A673 (cell line): ENCODE data around the gene TUBB3. TPM values are rescaled to one million over a fixed set of nuclear protein-coding genes. Genes with fewer than 3 reads are reported as not detected.

Source experiments
- BruUV-seq: library from RNA; stranded (reverse); fragments of 400-500 nt; replicated peaks from 2 replicates; lab custom pipeline; 2021; lab: Mats Ljungman, UMichigan
- CTCF ChIA-PET: fragments of 300-600 bp; sonication (Branson Sonifier 250); formaldehyde crosslinking; loops from one replicate; lab custom pipeline; 2022; ENCODE audit warnings: antibody characterized with exemption; lab: Charles Lee
- POLR2A ChIA-PET: fragments of 300-600 bp; sonication (Branson Sonifier 250); formaldehyde crosslinking; loops from one replicate; lab custom pipeline; 2022; ENCODE audit warnings: antibody characterized with exemption; ENCODE audit not compliant: low non-redundant PET; lab: Charles Lee
- DNase-seq: peaks from one replicate; pipeline ENCODE4 v3.0.0-alpha.2; 2015; ENCODE audit warnings: low spot score
- H3K27ac ChIP-seq: fragments of 200-600 bp; sonication (generic); 2 replicates; pipeline ENCODE4 v1.5.1; 2016; ENCODE audit warnings: mixed run types, low read depth, mild to moderate bottlenecking, mixed read lengths, antibody characterized with exemption, low read length; ENCODE audit not compliant: poor library complexity, severe bottlenecking
- H3K27me3 ChIP-seq: fragments of 200-600 bp; sonication (generic); replicated peaks from 2 replicates; pipeline ENCODE4 v1.6.1; 2017; ENCODE audit warnings: mixed run types, low read depth, mild to moderate bottlenecking, mixed read lengths, antibody characterized with exemption, low read length; ENCODE audit not compliant: insufficient read depth, poor library complexity
- H3K36me3 ChIP-seq: fragments of 200-600 bp; sonication (generic); 2 replicates; pipeline ENCODE4 v1.6.1; 2016; ENCODE audit warnings: mixed run types, mild to moderate bottlenecking, mixed read lengths, antibody characterized with exemption, low read length; ENCODE audit not compliant: insufficient read depth, poor library complexity, severe bottlenecking
- H3K4me1 ChIP-seq: fragments of 200-600 bp; sonication (generic); 2 replicates; pipeline ENCODE4 v1.6.1; 2017; ENCODE audit warnings: mixed run types, mild to moderate bottlenecking, mixed read lengths, antibody characterized with exemption, low read length; ENCODE audit not compliant: insufficient read depth, poor library complexity, severe bottlenecking
- H3K4me3 ChIP-seq: fragments of 200-600 bp; sonication (generic); 2 replicates; pipeline ENCODE4 v1.5.1; 2016; ENCODE audit warnings: low read depth, mixed run types, mild to moderate bottlenecking, mixed read lengths, low read length; ENCODE audit not compliant: poor library complexity, severe bottlenecking
- H3K9me3 ChIP-seq: fragments of 200-600 bp; sonication (generic); 2 replicates; pipeline ENCODE4 v1.6.1; 2016; ENCODE audit warnings: mixed run types, low read depth, mild to moderate bottlenecking, mixed read lengths, antibody characterized with exemption, low read length; ENCODE audit not compliant: poor library complexity, severe bottlenecking
- EZH2 ChIP-seq: fragments of 200-600 bp; sonication (generic); IDR thresholded peaks from 2 replicates; pipeline ENCODE4 v1.6.1; 2017; ENCODE audit warnings: borderline replicate concordance, low read depth, mild to moderate bottlenecking, mixed read lengths, antibody characterized with exemption, low read length; ENCODE audit not compliant: poor library complexity, severe bottlenecking
- intact Hi-C: fragments of 100-400 bp; cut with micrococcal nuclease; formaldehyde crosslinking; loops from one replicate; pipeline ENCODE4 v1.10.0; 2022; ENCODE audit not compliant: unreplicated experiment
- total RNA-seq: library from RNA; stranded (reverse); gene quantifications from 2 replicates; pipeline ENCODE4 v1.2.3, GENCODE V29; 2021
- TF ChIP-seq, protein P1 (sequence below): fragments of 300-800, 200-600 bp; sonication (generic); conservative IDR thresholded peaks from 2 replicates; pipeline ENCODE4 v1.5.1; 2017; ENCODE audit warnings: low read depth, mild to moderate bottlenecking, antibody characterized with exemption, low read length, moderate library complexity, mixed read lengths

The TUBB3 gene
- total RNA-seq, 1 experiment from 2014 or later: 297 TPM

DNA sequence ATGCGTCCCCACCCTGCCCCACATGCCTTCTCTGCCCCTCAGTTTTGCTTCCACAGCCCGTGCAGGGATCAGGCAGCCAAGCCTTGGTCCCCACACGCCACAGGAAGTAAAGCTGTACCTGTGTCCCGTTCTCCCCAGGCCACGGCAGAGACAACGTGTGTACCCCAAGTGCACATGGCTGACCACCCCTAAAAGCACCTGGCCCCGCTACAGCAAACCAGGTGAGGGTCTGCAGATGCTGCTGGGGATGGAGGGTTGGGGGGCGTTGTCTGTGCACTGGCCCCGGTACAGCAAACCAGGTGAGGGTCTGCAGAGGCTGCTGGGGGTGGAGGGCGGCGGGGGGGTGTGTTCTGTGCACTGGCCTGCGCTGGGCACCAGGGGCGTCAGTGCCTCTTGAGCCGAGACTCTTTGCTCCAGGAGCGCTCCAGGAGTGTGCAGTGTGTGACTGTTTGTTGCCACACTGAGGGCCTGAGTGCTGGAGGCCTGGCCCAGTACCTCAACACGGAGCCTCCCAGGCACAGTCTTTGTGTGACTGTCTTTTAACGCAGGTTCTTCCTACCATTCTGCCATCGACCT is 31.0 kb upstream of the TUBB3 start:
- ChIA-PET CTCF (no interaction called here), POLR2A (no interaction called here)
- no peak for DNase-seq
- H3K36me3 ChIP-seq: peaks cover 66% of the 10 kb centered on the region
- H3K9me3 ChIP-seq: no peaks in the 10 kb centered on the region
- intact Hi-C loops: no loop called here
- no peak overlapping the region for H3K27ac ChIP-seq
- H3K4me3 ChIP-seq: no peak overlapping the region
- BruUV-seq: no TSS peak
- H3K4me1 ChIP-seq: no peaks in the 10 kb centered on the region
- no peaks in the 10 kb centered on the region for H3K27me3 ChIP-seq
- TF ChIP-seq EZH2: no peak
- TF ChIP-seq, protein P1, sequence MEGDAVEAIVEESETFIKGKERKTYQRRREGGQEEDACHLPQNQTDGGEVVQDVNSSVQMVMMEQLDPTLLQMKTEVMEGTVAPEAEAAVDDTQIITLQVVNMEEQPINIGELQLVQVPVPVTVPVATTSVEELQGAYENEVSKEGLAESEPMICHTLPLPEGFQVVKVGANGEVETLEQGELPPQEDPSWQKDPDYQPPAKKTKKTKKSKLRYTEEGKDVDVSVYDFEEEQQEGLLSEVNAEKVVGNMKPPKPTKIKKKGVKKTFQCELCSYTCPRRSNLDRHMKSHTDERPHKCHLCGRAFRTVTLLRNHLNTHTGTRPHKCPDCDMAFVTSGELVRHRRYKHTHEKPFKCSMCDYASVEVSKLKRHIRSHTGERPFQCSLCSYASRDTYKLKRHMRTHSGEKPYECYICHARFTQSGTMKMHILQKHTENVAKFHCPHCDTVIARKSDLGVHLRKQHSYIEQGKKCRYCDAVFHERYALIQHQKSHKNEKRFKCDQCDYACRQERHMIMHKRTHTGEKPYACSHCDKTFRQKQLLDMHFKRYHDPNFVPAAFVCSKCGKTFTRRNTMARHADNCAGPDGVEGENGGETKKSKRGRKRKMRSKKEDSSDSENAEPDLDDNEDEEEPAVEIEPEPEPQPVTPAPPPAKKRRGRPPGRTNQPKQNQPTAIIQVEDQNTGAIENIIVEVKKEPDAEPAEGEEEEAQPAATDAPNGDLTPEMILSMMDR: no peak

DNA sequence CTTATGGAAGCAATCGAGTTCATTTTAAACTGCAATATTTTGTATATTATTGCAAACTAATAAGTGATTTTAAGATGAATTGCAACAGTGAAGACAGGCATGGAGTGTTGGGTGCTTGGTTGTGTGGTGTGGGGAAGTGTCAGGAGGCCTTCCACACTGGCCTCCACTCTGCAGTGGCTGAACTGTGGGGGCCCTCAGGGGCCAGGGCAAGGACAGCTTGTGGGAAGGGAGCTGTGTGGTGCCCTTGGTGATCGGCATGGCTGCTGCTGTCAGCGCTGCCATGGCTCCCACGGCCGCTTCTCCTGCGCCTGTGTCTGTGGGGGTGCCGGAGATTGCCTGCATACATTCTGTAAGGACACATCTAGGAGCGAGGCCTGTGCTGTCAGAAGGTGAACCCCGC is 30.5 kb upstream of the TUBB3 start:
- H3K36me3 ChIP-seq: peaks cover 66% of the 10 kb centered on the region
- H3K4me1 ChIP-seq: no peaks in the 10 kb centered on the region
- no peaks in the 10 kb centered on the region for H3K27me3 ChIP-seq
- BruUV-seq: no TSS peak
- no peak overlapping the region for H3K27ac ChIP-seq
- DNase-seq: no peak
- no peak overlapping the region for H3K4me3 ChIP-seq
- ChIA-PET CTCF (no interaction called here), POLR2A (interaction anchor here (0.7 kb wide), 1 partner anchor 19 kb away, joined by 6 read pairs; the partner anchor contains the start of gene TCF25)
- no peak for TF ChIP-seq EZH2
- TF ChIP-seq, protein P1: no peak
- no peaks in the 10 kb centered on the region for H3K9me3 ChIP-seq
- intact Hi-C loops: no loop called here

DNA sequence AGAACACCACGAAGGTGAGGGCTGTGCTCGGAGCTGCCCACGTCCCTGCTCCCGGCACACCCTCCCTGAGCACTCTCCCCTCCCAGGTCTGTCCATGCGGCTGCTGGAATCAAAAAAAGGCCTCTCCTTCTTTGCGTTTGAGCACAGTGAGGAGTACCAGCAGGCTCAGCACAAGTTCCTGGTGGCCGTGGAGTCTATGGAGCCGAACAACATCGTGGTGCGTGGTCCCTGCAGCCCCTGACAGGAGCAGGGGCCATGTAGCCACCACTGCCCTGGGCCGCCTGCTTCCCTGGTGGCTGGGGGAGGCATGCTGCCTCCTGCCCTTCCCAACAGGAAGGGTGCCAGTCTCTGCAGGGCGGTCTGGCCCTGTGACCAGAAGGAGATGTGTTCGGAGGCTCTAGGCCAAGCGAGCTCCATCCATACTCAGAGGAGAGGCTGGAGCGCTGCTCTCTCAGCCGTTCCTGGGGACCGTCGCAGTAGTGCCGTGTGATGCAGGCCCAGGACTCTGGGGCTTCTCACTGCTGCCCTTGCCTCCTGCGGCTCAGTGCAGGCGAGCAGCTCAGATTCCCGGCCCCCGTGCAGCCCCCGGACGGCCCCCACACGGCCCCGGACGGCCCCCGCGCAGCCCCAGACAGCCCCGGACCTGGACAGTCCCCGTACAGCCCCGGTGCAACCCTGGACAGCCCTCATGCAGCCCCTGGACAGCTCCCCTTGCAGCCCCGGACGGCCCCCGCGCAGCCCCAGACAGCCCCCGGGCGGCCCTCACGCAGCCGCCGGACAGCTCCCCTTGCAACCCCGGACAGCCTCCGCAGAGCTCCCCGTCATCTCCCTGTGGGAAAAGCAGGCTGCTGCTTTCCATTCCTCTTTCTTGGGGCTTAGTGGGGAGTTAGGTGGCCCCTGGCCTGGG is 29.2 kb upstream of the TUBB3 start:
- POLR2A ChIA-PET: no interaction called here
- intact Hi-C loops: no loop called here
- no TSS peak for BruUV-seq
- Histone ChIP-seq H3K27me3 (no peaks in the 10 kb centered on the region), H3K4me3 (no peak overlapping the region), H3K27ac (no peak overlapping the region), H3K36me3 (peaks cover 64% of the 10 kb centered on the region), H3K9me3 (no peaks in the 10 kb centered on the region), H3K4me1 (no peaks in the 10 kb centered on the region)
- no peak for TF ChIP-seq EZH2
- TF ChIP-seq, protein P1: no peak
- DNase-seq: no peak
- CTCF ChIA-PET: interaction anchor here (0.6 kb wide), 1 partner anchor 79 kb away, joined by 3 read pairs; no protein-coding TSS in a partner anchor
